Cardiac muscle cell (in vitro differentiated cells and primary cell): ENCODE results near the gene HAPLN1. TPM values are rescaled to one million over a fixed set of nuclear protein-coding genes. Genes with fewer than 3 reads are reported as not detected.
A peak's percentile ranks its signal among the peaks of the same experiment; 100 is the strongest.

Experiments
- DNase-seq, 2 donors: peaks; one replicate each; pipeline versions ENCODE4 v3.0.0 to v3.0.0-alpha.2; 2010 to 2017; ENCODE audit warnings: low read depth in 1 of 2, low spot score in 1 of 2
- H3K27ac ChIP-seq: fragments of 200-600 bp; sonication (generic); 2 replicates; pipeline ENCODE4 v1.5.1; 2016
- H3K27me3 ChIP-seq: fragments of 200-600 bp; sonication (generic); 2 replicates; pipeline ENCODE4 v1.6.0; 2016; ENCODE audit warnings: control low read depth
- H3K36me3 ChIP-seq: fragments of 200-600 bp; sonication (generic); 2 replicates; pipeline ENCODE4 v1.5.1; 2016; ENCODE audit warnings: control low read depth
- H3K4me1 ChIP-seq: fragments of 200-600 bp; sonication (generic); 2 replicates; pipeline ENCODE4 v1.8.1; 2017; ENCODE audit warnings: low read depth, mild to moderate bottlenecking, mixed run types
- H3K4me3 ChIP-seq: fragments of 200-600 bp; sonication (generic); 2 replicates; pipeline ENCODE4 v1.5.1; 2016; ENCODE audit warnings: mild to moderate bottlenecking
- H3K9me3 ChIP-seq: fragments of 200-600 bp; sonication (generic); 2 replicates; pipeline ENCODE4 v1.5.1; 2017; ENCODE audit warnings: low read depth, mild to moderate bottlenecking, control low read depth
- CTCF ChIP-seq: IDR thresholded peaks from 2 replicates; pipeline ENCODE4 v1.5.1; 2012; ENCODE audit warnings: low read depth, mild to moderate bottlenecking, low read length
- polyA plus RNA-seq: library from polyadenylated mRNA; unstranded; fragments of >200 nt; fragmentation: Nextera tagmentation; extraction: Ambion mirVana; gene quantifications from 2 replicates; pipeline ENCODE4 v1.2.1, GENCODE V29; 2016
- total RNA-seq: library from RNA; depleted of rRNA; stranded (reverse); fragments of >200 nt; gene quantifications from 2 replicates; pipeline ENCODE4 v1.2.3, GENCODE V29; 2016

Gene HAPLN1
- total and polyA plus RNA-seq, 2 experiments from 2014 or later = 9.9 to 11.9 TPM

- TF ChIP-seq CTCF = no peak
- Histone ChIP-seq H3K27me3 (no peaks in the 10 kb centered on the region), H3K27ac (no peak overlapping the region), H3K4me1 (no peaks in the 10 kb centered on the region), H3K4me3 (no peak overlapping the region), H3K36me3 (no peaks in the 10 kb centered on the region), H3K9me3 (no peaks in the 10 kb centered on the region)
- DNase-seq = no peak
These were observed 105.8 kb downstream of the HAPLN1 start for GRCh38 chr5:83614841-83615240.

- peak; percentile 67 for TF ChIP-seq CTCF
- no peaks in the 10 kb centered on the region for H3K36me3 ChIP-seq
- H3K27me3 ChIP-seq = no peaks in the 10 kb centered on the region
- H3K9me3 ChIP-seq = no peaks in the 10 kb centered on the region
- no peak overlapping the region for H3K27ac ChIP-seq
- no peaks in the 10 kb centered on the region for H3K4me1 ChIP-seq
- H3K4me3 ChIP-seq = no peak overlapping the region
- DNase-seq = peak; percentile 72 to 73
These were observed 112.5 kb downstream of the HAPLN1 start for GRCh38 chr5:83608122-83608521.

GRCh38 chr5:83595217-83595616 lies 125.4 kb downstream of the HAPLN1 start:
- TF ChIP-seq CTCF = peak; percentile 24
- H3K36me3 ChIP-seq = no peaks in the 10 kb centered on the region
- H3K4me3 ChIP-seq = no peak overlapping the region
- no peak overlapping the region for H3K27ac ChIP-seq
- peaks cover 5% of the 10 kb centered on the region for H3K4me1 ChIP-seq
- no peaks in the 10 kb centered on the region for H3K27me3 ChIP-seq
- no peak for DNase-seq
- no peaks in the 10 kb centered on the region for H3K9me3 ChIP-seq

- no peak for DNase-seq
- Histone ChIP-seq H3K36me3 (no peaks in the 10 kb centered on the region), H3K27ac (no peak overlapping the region), H3K4me1 (peaks cover 5% of the 10 kb centered on the region), H3K4me3 (no peak overlapping the region), H3K9me3 (no peaks in the 10 kb centered on the region), H3K27me3 (no peaks in the 10 kb centered on the region)
- TF ChIP-seq CTCF = no peak
These were observed 129.7 kb downstream of the HAPLN1 start for GRCh38 chr5:83590966-83591365.

- peak in 1 of 2 donors; percentile 19 for DNase-seq
- Histone ChIP-seq H3K9me3 (no peaks in the 10 kb centered on the region), H3K4me1 (peaks cover 5% of the 10 kb centered on the region), H3K27me3 (no peaks in the 10 kb centered on the region), H3K4me3 (no peak overlapping the region), H3K27ac (no peak overlapping the region), H3K36me3 (no peaks in the 10 kb centered on the region)
- TF ChIP-seq CTCF = no peak
These were observed 130.9 kb downstream of the HAPLN1 start for GRCh38 chr5:83589786-83590185.

Other genes starting within 250 kb of the HAPLN1 start
- 414 and 618 TPM in 2 replicates for gene VCAN, start 249.1 kb downstream of the HAPLN1 start, total RNA-seq
- gene VCAN, start 249.1 kb downstream of the HAPLN1 start, polyA plus RNA-seq = 184 and 273 TPM in 2 replicates